ENCODE data around the gene BSG.

DNA sequence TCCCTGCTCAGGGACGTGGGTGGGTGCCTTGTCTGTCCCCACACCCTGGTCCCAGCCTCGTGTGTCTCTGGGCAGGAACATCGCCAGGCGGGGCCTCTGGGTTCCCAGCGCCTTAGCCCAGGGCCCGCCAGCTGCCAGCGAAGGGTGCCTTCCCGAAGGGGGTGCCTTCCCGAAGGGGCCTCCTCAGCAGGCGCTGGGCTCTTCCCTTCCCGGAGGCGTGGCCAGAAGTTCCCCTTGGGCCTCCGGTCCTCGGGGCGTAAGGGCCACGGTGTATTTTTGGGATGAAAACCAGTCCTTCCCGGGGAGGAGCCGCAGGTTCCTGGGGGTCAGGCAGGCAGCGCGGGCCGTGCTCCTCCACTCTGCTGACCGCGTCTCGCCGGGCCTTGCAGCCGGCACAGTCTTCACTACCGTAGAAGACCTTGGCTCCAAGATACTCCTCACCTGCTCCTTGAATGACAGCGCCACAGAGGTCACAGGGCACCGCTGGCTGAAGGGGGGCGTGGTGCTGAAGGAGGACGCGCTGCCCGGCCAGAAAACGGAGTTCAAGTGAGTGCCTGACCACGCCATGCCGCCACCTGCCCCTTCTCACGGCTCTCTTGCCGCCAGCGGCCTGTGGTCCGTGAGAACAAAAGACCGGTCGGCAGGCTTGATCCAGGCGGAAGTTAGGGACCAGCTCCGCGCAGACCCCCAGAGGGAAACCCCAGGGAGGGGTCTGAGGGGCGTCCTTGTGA is 6.9 kb downstream of the BSG start:
- no peak for TF ChIP-seq POLR2A (IDR thresholded peaks at IDR 0.05)
- TF ChIP-seq CTCF (IDR thresholded peaks at IDR 0.05) = no peak
